Measurements from ENCODE around the gene NOL4L. TPM values are rescaled to one million over a fixed set of nuclear protein-coding genes. Genes with fewer than 3 reads are reported as not detected.

Gene NOL4L
- total RNA-seq, 1 donor from 2014 or later: 18.0 TPM

- Mint-ChIP-seq H3K4me1 (no peaks in the 10 kb centered on the region), H3K27ac (no peak overlapping the region), H3K4me3 (no peak overlapping the region), H3K9me3 (no peaks in the 10 kb centered on the region), H3K36me3 (ENCODE audit: low read depth) (no peaks in the 10 kb centered on the region), H3K27me3 (peaks cover 10% of the 10 kb centered on the region)
- intact Hi-C loops (cut with micrococcal nuclease): no loop called here
- DNase-seq: no peak
These were observed 36.9 kb upstream of the NOL4L start for GRCh38 chr20:32621891-32622584.

DNA sequence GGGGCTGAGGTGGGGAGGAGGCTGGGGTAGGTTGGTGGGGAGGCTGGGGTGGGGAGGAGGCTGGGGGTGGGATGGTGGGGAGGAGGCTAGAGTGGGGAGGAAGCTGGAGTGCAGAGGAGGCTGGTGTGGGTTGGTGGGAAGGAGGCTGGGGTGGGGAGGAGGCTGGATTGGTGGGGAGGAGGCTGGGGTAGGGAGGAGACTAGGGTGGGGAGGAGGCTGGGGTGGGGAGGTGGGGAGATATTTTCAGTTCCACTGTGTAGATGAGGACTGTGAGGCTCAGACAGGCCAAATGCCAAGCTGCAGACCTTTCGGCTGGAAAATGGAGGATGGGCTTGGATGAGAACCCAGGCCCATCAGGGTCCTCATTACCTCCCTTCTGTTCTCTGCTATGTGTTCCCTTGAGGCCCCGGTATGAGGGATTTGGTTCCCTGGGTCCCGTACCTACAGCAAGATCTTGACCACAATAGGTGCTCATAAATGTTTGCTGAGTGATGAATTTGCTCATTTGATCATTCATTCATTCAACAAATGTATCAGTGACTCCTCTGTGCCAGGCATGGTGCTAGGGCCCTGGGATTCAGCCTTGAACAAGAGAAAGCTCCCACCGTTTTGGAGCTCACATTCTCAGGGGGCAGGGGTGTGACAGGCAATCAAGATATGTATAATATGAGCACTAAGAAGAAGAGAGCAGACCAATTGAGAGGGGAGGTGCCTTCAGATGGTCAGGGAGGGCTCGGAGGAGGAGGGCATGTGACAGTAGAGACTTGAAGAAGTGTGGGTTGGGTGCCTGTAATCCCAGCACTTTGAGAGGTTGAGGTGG, 36.1 kb upstream of the NOL4L start:
- DNase-seq: no peak
- H3K27me3 Mint-ChIP-seq: peaks cover 10% of the 10 kb centered on the region
- H3K4me1 Mint-ChIP-seq: no peaks in the 10 kb centered on the region
- peak overlapping the region; percentile 7 for H3K27ac Mint-ChIP-seq
- intact Hi-C loops (cut with micrococcal nuclease): no loop called here
- H3K9me3 Mint-ChIP-seq: no peaks in the 10 kb centered on the region
- no peak overlapping the region for H3K4me3 Mint-ChIP-seq
- no peaks in the 10 kb centered on the region for H3K36me3 Mint-ChIP-seq (ENCODE audit: low read depth)

- H3K4me1 Mint-ChIP-seq: peaks cover 2% of the 10 kb centered on the region
- no peak for DNase-seq
- peaks cover 10% of the 10 kb centered on the region for H3K27me3 Mint-ChIP-seq
- no peak overlapping the region for H3K27ac Mint-ChIP-seq
- intact Hi-C loops (cut with micrococcal nuclease): no loop called here
- H3K4me3 Mint-ChIP-seq: no peak overlapping the region
- H3K9me3 Mint-ChIP-seq: no peaks in the 10 kb centered on the region
- H3K36me3 Mint-ChIP-seq (ENCODE audit: low read depth): no peaks in the 10 kb centered on the region
These were observed 34.5 kb upstream of the NOL4L start for GRCh38 chr20:32619586-32619985.

GRCh38 chr20:32614772-32615171, 29.6 kb upstream of the NOL4L start:
- H3K27ac Mint-ChIP-seq: no peak overlapping the region
- peaks cover 9% of the 10 kb centered on the region for H3K27me3 Mint-ChIP-seq
- no peak for DNase-seq
- no peak overlapping the region for H3K4me3 Mint-ChIP-seq
- intact Hi-C loops (cut with micrococcal nuclease): no loop called here
- no peaks in the 10 kb centered on the region for H3K36me3 Mint-ChIP-seq (ENCODE audit: low read depth)
- no peaks in the 10 kb centered on the region for H3K9me3 Mint-ChIP-seq
- H3K4me1 Mint-ChIP-seq: peaks cover 2% of the 10 kb centered on the region

DNA sequence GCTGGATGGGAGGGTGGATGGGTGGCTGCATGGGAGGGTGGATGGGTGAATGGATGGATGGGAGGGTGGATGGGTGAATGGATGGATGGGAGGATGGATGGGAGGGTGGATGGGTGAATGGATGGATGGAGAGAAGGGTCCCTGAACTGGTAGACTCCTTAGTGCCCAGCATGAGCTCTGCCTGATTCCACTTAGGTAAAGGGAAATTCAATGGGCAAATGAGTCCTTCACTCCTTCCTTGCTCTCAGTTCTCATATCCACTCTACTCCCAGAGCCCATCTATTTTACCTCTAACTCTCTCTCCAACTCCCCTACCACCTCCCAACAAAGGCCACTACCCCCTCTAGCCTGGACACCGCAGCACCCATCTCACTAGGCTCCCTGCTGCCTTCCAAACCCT, 29.2 kb upstream of the NOL4L start:
- Mint-ChIP-seq H3K9me3 (no peaks in the 10 kb centered on the region), H3K4me1 (peaks cover 2% of the 10 kb centered on the region), H3K27ac (peak overlapping the region; percentile 23), H3K4me3 (no peak overlapping the region), H3K36me3 (ENCODE audit: low read depth) (no peaks in the 10 kb centered on the region), H3K27me3 (peaks cover 6% of the 10 kb centered on the region)
- intact Hi-C loops (cut with micrococcal nuclease): no loop called here
- DNase-seq: no peak

- no peaks in the 10 kb centered on the region for H3K36me3 Mint-ChIP-seq (ENCODE audit: low read depth)
- intact Hi-C loops (cut with micrococcal nuclease): no loop called here
- no peaks in the 10 kb centered on the region for H3K9me3 Mint-ChIP-seq
- no peak for DNase-seq
- H3K4me3 Mint-ChIP-seq: no peak overlapping the region
- peaks cover 5% of the 10 kb centered on the region for H3K27me3 Mint-ChIP-seq
- H3K4me1 Mint-ChIP-seq: peaks cover 2% of the 10 kb centered on the region
- H3K27ac Mint-ChIP-seq: no peak overlapping the region
These were observed 28.3 kb upstream of the NOL4L start for GRCh38 chr20:32613192-32614053.

- H3K27me3 Mint-ChIP-seq: peaks cover 5% of the 10 kb centered on the region
- DNase-seq: no peak
- H3K27ac Mint-ChIP-seq: no peak overlapping the region
- H3K9me3 Mint-ChIP-seq: no peaks in the 10 kb centered on the region
- peaks cover 2% of the 10 kb centered on the region for H3K4me1 Mint-ChIP-seq
- intact Hi-C loops (cut with micrococcal nuclease): no loop called here
- no peak overlapping the region for H3K4me3 Mint-ChIP-seq
- no peaks in the 10 kb centered on the region for H3K36me3 Mint-ChIP-seq (ENCODE audit: low read depth)
These were observed 27.4 kb upstream of the NOL4L start for GRCh38 chr20:32612351-32613191.

DNA sequence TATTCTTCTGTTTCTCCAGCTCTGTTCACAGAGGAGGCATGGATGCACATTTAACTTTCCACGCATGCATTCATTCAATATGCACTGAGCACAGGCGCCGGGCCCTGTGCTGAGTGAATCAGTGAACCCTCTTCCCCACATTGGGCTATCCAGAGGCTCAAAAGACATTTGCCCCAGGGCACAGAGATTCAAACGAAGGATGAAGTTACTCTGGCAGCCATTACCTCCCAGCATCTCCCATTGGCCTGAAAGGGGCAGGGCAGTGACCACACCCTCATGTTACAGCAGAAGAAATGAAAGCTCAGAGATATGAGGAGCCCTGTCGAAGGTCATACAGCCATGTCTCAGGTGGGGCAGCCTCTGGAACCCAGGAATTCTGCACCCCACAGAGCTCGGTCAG, 26.7 kb upstream of the NOL4L start:
- no peaks in the 10 kb centered on the region for H3K9me3 Mint-ChIP-seq
- H3K36me3 Mint-ChIP-seq (ENCODE audit: low read depth): no peaks in the 10 kb centered on the region
- intact Hi-C loops (cut with micrococcal nuclease): no loop called here
- DNase-seq: no peak
- no peak overlapping the region for H3K4me3 Mint-ChIP-seq
- H3K27ac Mint-ChIP-seq: no peak overlapping the region
- H3K4me1 Mint-ChIP-seq: peaks cover 2% of the 10 kb centered on the region
- H3K27me3 Mint-ChIP-seq: peaks cover 5% of the 10 kb centered on the region

DNA sequence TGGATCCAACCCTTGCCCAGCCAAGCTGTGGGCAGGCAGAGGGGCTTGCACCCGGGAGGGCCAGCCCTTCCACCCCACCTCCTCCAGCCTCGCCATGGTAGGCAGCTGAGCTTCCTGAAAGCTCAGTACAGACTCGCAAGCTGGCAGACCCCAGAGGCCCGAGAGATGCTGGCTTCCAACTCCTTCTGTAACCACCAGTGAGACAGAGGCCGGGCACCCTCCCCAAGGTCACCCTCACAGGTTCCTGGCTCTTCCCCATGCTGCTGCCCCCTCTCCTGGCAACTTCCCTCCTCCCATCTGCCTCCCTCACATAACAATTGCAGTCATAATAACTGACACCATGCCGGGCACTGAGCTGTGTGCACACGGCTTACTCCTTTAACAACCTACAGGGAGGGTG, 26.2 kb upstream of the NOL4L start:
- H3K27ac Mint-ChIP-seq: no peak overlapping the region
- intact Hi-C loops (cut with micrococcal nuclease): no loop called here

GRCh38 chr20:32610472-32611218, 25.5 kb upstream of the NOL4L start:
- Mint-ChIP-seq H3K9me3 (no peaks in the 10 kb centered on the region), H3K27ac (no peak overlapping the region), H3K4me3 (no peak overlapping the region), H3K27me3 (peaks cover 5% of the 10 kb centered on the region), H3K4me1 (peaks cover under 1% of the 10 kb centered on the region), H3K36me3 (ENCODE audit: low read depth) (no peaks in the 10 kb centered on the region)
- no peak for DNase-seq
- intact Hi-C loops (cut with micrococcal nuclease): no loop called here

More for the DNA sequence above, 26.2 kb upstream of the NOL4L start:
- peaks cover 2% of the 10 kb centered on the region for H3K4me1 Mint-ChIP-seq
- H3K36me3 Mint-ChIP-seq (ENCODE audit: low read depth): no peaks in the 10 kb centered on the region
- peaks cover 5% of the 10 kb centered on the region for H3K27me3 Mint-ChIP-seq
- DNase-seq: no peak
- H3K9me3 Mint-ChIP-seq: no peaks in the 10 kb centered on the region
- H3K4me3 Mint-ChIP-seq: no peak overlapping the region

DNA sequence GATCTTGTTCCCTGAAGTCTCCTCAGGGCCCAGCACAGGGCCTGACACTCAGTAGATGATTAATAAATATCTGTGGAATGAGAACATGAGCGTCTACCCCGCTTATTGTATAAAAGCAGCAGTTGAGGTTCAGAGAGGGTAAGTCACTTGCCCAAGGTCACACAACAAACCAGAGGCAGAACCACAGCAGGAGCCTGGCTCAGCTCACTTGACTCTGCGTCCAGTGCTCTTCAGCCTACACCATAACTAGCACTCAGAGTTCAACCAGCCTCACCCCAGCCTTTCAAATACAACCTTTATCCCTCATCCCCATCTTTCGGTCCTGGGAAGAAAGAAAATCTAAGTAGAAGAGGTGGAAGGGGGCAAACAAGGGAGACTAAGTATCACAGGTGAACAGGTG, 24.9 kb upstream of the NOL4L start:
- no peaks in the 10 kb centered on the region for H3K9me3 Mint-ChIP-seq
- H3K27me3 Mint-ChIP-seq: peaks cover 5% of the 10 kb centered on the region
- no peak for DNase-seq
- no peaks in the 10 kb centered on the region for H3K4me1 Mint-ChIP-seq
- H3K36me3 Mint-ChIP-seq (ENCODE audit: low read depth): no peaks in the 10 kb centered on the region
- H3K27ac Mint-ChIP-seq: no peak overlapping the region
- intact Hi-C loops (cut with micrococcal nuclease): no loop called here
- no peak overlapping the region for H3K4me3 Mint-ChIP-seq

GRCh38 chr20:32609111-32609773, 24.1 kb upstream of the NOL4L start:
- H3K36me3 Mint-ChIP-seq (ENCODE audit: low read depth): no peaks in the 10 kb centered on the region
- no peak for DNase-seq
- no peaks in the 10 kb centered on the region for H3K9me3 Mint-ChIP-seq
- no peak overlapping the region for H3K4me3 Mint-ChIP-seq
- no peak overlapping the region for H3K27ac Mint-ChIP-seq
- intact Hi-C loops (cut with micrococcal nuclease): no loop called here
- H3K27me3 Mint-ChIP-seq: peaks cover 2% of the 10 kb centered on the region
- H3K4me1 Mint-ChIP-seq: no peaks in the 10 kb centered on the region

All from activated CD4-positive, alpha-beta T cell treated with anti-CD3 and anti-CD28 coated beads, Interleukin-2, amount 10 ng/mL, durations not matched to agents 24 days and 14 days (primary cell).